Activated gamma-delta T cell treated with anti-CD3 and anti-CD28 coated beads, Interleukin-2, amount 50 U/mL, for 16 hours (primary cell): ENCODE data around the gene CORO7.
"Not testable (repeated sequence)": the region's sequence is repeated elsewhere in the genome, so short reads cannot be mapped to it uniquely, and the experiment has no call there.

Experiments used
- DNase-seq: peaks from one replicate; pipeline ENCODE4 v3.0.0-alpha.2; 2020; ENCODE audit warnings: low read depth

The CORO7 gene

DNA sequence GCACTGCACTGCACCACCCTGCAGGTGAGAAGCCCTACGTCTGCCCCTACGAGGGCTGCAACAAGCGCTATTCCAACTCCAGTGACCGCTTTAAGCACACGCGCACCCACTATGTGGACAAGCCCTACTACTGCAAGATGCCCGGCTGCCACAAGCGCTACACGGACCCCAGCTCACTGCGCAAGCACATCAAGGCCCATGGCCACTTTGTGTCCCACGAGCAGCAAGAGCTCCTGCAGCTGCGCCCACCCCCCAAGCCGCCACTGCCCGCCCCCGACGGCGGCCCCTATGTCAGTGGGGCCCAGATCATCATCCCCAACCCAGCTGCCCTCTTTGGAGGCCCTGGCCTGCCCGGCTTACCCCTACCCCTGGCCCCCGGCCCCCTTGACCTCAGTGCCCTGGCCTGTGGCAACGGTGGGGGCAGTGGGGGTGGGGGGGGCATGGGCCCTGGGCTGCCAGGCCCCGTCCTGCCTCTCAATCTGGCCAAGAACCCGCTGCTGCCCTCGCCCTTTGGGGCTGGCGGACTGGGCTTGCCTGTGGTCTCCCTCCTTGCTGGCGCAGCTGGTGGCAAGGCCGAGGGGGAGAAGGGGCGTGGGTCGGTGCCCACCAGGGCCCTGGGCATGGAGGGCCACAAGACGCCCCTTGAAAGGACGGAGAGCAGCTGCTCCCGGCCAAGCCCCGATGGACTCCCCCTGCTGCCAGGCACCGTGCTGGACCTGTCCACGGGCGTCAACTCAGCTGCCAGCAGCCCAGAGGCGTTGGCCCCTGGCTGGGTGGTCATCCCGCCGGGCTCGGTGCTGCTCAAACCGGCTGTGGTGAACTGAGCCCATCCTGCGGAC lies 79.5 kb downstream of the CORO7 start:
- DNase-seq: no peak

DNA sequence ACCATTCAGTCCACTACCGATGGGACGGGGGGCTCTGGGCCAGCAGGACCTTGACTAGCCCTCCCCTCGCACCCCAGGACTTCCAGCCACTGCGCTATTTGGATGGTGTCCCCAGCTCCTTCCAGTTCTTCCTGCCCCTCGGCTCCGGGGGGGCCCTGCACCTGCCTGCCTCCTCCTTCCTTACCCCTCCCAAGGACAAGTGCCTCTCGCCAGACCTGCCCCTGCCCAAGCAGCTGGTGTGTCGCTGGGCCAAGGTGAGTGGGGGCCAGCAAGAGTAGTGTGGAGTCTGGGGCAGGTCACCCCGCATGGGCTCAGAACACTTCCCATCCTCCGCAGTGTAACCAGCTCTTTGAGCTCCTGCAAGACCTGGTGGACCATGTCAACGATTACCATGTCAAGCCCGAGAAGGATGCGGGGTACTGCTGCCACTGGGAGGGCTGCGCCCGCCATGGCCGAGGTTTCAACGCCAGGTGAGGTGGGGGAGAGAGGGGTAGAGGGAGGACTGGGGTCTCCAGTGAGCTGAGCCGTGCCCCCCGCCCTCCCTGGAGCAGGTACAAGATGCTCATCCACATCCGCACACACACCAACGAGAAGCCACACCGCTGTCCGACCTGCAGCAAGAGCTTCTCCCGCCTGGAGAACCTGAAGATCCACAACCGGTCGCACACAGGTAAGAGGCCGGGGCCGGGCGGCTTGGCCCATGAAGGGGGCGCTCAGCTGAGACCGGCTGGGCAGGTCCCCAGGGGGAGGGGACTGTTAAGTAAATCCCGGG lies 81.5 kb downstream of the CORO7 start:
- no peak for DNase-seq

DNA sequence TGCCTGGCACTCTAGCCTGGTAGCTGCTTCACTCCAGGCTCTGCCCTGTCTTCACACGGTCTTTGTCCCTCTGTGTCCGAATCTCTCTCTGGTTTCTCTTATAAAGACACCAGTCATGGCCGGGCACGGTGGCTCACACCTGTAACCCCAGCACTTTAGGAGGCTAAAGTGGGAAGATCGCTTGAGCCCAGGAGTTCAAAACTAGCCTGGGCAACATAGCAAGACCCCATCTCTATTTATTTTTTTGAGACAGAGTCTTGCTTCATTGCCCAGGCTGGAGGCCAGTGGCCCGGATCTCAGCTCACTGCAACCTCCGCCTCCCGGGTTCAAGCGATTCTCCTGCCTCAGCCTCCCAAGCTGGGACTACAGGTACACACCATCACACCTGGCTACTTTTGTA lies 82.7 kb downstream of the CORO7 start:
- DNase-seq: not testable (repeated sequence)

DNA sequence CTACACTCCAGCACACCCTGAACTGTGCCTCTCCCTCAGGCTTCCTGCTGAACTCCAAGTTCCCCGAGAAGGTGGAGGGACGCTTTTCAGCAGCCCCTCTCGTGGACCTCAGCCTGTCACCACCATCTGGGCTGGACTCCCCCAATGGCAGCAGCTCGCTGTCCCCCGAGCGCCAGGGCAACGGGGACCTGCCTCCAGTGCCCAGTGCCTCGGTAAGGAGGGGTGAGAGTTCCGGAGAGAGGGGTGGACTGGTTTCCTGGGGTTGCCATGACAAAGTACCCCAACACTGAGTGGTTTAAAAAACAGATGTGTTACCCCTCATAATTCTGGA lies 83.1 kb downstream of the CORO7 start:
- DNase-seq: no peak

DNA sequence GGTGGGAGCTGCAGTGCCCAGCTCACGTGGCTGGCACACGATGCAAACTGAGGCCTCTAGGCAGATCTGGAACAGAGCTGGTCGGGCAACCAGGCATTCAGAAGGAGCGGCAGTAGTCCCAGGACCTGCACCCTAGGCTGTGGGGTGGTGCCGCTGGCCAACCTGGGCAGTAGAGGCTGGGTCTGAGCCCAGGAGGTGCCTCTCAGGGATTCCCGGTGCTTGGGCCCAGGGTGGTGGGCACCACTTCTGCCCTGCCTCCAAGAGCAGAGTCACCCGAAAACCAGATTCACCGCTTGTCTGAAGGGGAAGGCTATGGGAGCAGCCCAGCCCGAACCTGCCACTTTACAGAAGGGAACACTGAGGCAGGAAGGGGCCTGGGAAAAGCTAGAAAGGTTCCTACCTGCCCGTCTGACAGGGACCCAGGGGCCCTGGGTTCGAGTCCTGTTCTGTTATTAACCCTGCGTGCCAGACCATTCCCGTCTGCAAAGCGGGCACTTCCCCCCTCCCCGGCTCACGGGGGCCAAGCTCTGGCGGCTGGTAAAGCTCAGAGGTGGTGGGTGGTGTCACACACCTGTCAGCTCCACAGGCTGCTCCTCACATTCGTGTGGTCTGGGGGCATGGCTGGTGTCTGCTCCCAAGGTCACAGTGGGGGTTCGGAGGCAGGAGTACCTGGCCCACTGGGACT lies 83.6 kb downstream of the CORO7 start:
- DNase-seq: no peak

DNA sequence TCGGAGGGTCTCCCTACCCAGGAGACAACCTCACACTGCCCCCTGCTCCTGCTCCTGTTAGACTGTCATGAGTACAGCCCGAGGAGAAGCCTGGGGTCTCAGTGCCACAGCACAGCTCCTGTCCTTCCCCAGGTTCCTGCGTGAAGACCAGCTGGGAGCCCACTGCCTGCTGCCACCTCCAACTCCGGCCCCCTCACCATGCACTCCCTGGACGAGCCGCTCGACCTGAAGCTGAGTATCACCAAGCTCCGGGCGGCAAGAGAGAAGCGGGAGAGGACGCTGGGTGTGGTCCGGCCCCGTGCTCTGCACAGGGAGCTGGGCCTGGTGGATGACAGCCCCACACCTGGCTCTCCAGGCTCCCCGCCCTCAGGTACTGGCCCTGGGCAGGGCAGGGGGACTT lies 84.3 kb downstream of the CORO7 start:
- DNase-seq: no peak

DNA sequence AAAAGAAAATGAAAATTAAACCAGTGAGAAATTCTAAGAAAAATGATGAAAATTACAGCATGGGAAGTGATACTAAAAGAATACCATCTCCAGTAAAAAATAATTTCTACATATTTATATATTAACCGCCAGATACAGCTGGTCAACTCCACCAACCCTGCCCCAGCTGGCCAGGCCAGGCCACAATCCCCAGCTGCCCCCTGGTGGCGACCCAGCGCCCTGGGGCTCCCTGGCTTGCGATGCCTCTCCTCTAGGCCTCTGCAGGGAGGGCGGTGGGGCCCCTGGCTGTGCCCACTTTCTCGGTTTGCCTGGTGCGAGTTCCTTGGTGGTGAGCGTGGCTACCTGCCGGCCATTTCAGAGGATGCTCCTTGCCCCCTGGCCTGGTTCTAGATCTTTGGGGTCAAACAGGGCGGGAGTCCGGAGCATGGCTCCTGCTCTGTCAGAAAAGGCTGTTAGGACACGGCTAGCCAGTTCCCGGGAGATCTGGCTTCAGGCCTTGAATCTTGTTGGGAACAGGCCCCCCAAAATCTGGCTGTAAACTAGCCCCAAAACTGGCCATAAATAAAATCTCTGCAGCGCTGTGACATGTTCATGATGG lies 86.0 kb downstream of the CORO7 start:
- peak; percentile 62 for DNase-seq

DNA sequence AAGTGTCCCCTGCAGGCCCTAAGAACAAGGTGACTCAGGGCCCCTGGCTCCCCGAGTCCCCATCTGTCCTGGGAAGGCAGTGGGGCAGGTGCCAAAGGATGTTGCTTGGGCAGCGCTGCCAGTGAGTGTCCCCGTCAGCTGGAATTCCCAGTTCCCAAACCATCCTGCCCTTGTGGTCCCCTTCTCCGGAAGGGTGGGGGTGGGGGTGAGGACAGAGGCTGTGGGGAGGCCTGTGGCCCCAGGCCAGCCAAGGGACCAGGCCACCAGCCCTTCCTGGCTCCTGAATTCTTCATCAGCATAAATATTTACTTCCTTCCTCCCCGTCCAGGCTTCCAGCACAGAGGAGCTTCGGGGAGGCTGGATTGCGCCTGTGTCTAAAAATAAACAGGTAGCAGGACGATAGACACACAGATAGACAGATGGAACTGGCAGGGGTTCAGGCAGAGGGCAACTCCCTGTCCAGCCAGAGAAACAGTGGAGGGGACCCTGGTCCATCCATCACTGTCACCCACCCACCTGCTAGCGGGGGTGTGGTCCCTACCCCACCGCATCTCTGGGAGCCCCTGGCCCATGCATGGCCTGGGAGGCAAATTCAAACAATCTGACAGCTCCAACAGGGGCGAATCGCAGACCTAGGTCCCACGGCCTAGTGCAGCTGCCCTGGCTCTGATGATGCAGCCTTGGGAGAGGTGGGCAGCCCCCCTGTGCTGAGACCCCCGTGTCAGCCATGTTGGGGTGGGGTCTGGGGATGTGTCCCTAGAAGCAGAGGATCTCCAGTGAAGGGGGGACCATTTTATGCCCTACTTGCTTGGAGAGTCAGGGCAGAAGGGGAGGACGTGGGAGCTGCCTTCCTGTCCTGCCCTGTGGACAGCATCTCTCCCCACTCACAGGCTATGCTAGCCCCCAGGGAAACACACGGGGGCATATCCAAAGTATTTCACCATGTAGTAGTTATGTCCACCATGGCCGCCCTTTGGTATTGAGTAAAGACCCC lies 87.3 kb downstream of the CORO7 start:
- no peak for DNase-seq

DNA sequence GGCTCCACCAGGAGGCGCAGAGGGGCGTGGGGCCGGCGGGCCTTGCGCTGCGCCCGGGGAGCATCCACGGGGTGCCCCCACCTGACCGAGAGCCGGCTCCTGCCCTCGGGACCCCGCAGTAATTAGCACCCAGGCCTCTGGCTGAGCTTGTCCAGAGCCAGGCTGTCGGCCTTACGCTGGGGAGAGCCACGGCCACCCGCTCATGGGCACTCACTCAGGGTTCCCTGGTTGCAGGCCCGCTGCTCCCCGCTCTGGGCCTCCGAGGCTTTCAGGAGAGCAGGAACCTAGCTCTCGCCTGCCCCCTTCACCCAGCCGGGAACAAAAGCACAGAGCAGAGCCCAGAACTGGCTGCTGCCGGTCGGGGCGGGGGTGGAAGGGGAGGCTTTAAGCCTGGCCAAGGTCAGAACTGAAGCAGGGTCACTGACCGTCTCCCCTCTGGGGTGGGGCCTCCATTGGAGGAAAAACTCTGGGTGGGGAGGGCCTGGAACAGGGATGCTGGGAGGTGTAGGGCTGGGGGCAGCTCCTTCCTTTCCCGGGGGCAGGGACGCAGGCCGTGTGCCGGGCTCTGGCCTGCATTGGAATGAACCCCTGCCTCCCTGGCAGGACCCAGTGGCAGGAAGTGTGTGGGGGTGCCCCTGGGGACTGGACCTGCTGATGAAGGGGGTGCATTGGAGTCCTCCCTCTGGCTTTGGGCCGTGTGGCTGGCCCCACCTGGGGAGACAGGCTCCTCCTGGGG lies 88.2 kb downstream of the CORO7 start:
- DNase-seq: no peak

DNA sequence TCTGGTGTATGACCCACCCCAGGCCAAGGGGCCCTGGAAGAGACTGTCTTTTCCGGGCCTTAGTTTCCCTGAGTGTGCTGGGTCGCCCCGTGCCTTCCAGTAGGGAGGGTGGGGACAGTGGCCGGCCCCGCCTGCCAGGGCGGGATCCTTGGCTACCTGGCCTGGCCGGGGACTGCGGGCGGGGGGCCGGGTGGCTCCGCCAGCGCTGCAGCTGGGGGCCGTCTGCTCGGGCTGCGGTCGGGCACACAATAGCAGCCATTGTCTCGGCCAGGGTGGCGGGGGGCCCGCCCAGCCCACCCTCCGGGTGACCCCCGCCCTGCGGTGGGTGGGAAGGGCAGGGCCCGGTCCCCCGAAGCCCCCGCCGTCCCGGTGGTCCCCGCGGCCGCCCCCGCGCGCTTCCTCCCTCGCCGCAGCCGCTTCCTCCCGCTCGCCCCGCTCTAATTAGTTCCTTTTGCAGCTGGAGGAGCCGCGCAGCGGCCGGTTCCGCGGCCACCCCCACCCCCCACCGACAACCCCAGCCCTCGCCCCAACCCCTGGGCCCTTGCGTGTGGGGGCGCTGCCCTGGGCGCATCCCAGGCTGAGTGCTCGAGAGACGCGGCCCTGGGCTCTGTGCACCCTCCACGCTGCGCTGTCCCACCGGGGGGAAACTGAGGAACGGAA lies 88.9 kb downstream of the CORO7 start:
- no peak for DNase-seq

DNA sequence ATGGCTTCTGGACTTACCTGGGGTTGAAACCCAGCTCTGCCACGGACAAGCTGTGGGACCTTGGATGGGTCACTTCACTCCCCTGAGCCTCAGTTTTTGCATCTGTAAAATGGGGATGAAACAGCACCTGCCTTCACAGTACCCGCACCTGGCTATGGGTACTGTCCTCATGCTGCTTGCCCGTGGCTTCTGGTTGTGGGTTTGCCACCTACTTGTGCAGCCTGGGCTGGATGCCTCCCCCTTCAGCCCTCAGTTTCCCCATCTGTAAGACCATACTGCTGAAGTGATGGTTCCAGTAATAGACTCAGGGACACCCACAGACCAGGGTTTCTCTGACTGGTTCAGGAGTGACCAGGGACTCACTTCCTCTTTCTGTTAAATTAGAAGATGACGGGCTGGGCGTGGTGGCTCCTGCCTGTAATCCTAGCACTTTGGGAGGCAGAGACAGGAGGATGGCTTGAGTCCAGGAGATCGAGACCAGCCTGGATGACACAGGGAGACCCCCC lies 91.1 kb downstream of the CORO7 start:
- no peak for DNase-seq

DNA sequence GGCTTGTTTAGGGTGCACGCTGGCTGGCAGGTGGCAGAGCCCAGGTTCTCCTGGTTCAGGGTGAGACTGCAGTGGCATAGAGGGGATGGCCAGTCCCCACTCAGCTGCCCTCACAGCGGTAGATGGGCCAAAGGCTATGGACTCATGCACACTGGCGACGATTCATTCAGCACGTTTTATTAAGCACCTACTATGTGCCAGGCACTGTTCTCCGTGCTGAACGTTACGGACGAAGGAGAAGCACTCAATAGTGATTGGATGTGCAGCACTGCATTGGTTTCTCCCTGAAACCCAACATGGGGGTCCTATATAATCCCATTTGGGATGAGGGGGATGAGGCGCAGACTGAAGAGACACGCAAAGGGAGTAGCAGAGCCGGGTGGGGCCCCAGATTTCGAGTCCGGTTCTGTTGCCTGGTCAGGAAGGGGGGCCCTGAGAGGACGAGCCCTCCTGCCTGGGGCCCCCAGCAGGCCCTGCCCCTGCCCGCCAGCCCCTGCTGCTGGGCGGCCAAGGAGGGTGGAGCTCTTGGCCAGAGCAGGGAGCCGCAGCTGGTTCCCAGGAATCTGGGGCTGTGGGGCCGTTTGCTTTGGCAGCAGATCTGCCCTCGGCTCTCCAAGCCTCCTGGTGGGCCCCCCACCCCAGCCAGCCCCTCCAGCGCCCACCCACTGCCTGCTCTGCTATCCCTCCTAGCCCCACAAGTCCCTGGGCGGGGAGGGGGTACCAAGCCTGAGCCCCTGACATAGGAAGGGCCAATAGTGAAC lies 91.7 kb downstream of the CORO7 start:
- DNase-seq: no peak

DNA sequence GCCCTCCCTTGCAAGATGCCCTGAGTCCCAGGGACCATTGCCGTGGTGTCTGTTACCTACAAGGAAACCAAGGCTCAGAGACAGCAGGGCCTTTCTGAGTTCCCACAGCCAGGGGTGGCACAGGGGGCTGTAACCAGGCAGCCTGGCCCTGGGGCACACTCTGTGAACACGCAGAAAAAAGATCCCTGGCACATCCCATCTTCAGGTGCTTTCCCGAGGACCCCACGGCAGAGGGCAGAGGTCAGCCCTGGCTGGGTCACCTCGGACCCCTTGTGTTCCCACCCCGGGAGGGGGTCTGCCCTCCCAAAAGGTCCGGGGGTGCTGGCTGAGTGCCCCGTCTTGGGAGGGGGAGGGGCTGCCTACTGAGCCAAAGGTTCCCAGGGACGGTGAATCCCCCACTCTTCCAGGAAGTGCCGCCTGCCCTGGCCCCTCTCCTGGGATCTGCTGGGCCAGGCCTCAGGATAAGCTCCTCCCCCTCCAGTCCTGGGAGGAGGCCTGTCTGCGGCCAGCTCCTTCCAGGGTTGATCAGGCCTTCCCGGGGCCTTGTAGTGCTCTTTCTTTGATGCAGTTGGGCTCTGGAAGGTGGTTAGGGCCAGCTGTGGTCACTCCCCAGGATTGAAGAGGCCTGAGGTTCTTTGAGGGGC lies 92.4 kb downstream of the CORO7 start:
- no peak for DNase-seq

DNA sequence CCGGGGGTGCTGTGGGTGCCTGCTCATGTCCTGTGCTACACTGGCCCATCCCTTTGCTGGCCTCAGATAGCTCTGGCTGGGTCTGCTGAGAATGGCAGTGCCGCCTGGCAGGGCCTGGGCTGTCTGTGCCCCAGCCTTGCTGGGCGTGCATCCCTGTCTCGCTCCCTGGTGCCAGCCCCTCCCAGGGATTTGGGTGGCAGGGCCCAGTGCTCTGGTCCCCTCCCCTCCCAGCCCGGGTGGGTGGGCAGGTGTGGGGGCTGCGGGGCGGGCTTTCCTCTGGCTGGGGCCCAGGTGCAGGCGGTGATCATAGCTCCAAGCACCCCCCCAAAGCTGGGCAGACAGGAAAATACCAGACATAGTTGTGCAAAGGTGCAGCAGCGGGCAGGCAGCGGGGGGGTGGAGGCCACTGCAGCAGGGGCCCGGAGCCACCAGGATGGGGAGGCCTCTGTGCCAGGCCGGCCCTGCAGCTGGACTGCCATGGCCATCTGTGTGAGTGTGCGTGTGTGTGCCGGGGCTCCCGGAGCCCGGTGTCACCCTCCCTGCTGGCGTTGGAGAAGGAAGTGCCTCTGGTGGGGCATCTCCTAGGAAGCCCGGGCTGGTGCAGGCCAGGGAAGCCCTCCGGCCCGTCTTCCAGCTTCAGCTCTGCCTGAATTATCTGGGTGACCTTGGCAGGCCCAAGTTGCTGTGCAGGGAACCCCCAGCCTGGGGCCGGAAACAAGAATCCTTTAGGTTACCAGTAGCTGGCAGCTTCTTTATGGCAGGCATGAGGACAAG lies 93.1 kb downstream of the CORO7 start:
- no peak for DNase-seq

DNA sequence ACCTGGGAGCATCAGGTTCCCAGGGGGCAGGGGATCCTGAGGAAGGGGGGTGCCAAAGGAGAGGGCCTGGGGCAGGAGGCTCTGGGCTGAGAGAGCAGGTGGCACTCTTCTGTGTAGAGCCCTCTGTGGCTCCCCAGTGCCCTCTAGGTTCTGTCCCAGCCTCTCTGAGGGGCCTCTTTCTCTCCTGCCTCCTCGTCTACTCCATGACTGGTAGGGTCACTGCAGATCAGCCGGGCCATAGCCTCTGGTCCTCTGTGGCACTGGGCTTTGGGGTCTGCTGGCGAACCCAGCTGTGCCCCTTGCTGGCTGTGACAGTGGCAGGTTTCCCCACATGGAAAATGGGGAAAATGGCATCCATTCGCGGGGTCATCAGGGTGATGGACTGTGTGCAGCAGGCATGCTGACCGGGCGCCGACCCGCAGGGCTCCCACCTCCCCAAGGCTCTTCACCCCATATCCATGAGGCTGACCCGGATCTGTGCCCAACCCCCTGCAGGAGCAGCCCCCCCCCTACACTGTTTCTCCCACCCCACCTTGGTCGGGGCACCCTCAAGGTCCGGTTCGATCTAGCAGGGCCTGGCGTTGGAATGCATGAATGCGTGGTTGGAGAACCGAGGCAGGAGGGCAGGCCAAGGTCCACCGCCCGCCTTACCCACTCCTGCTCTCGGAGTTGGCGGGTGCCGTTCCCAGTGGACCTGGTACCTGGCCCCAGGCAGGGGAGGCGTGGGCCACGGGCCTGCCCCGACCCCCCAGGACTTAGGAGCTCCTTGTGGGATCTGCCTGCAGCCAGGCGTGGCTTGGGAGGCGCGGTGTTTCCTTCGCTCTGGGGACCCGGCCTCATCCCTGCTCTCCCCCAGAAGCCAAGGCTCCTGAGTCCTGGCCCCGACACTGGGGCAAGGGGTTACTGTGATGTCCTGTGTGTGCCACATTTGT lies 94.0 kb downstream of the CORO7 start:
- no peak for DNase-seq

DNA sequence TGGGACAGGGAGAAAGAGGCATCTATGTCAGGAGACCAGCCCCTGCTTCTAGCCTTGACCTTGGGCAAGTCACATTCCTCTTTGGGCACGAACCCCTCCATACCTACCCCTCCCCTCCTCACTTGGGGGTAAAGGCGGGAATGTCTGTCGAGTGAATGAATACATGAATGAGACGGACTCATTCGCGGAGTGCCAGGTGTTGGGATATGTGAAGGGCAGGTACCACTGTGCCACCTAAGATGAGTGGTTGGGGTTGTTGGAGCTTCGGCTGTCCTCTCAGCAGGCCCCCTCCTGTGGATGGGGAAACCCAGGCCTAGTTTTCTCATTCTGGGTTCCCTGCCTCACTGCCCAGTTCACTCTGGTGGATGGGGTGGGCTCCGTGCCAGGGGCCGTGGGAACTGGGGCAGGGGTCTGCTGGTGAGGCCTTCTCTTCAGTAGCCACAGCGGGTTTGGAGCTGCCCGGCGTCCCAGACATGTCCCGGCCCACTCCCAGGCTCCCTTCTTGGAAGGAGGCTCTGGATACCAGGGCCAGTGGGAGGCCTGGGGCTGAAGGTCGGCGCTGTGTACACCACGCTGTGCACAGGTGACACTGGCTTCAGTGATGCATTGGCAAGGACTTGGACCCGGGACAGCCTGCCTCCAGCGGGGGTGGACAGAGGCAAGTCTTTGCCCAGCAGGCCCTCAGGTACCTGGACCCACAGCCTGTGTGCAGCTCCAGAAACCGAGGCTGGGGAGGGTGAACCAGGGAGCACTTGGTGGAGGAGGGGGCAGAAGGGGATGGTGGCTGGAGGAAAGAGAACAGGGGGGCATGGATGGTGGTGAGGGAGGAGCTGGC lies 94.9 kb downstream of the CORO7 start:
- no peak for DNase-seq
